Activated T-helper 1 cell treated with Interleukin-2 at 50 U/mL for 16 hours (primary cell): ENCODE measurements around the gene PDE1A.
"Not testable (repeated sequence)": the region's sequence is repeated elsewhere in the genome, so short reads cannot be mapped to it uniquely, and the experiment has no call there.

Source experiments
- DNase-seq: peaks from one replicate; pipeline ENCODE4 v3.0.0-alpha.2; 2020; ENCODE audit warnings: low read depth

PDE1A gene

DNA sequence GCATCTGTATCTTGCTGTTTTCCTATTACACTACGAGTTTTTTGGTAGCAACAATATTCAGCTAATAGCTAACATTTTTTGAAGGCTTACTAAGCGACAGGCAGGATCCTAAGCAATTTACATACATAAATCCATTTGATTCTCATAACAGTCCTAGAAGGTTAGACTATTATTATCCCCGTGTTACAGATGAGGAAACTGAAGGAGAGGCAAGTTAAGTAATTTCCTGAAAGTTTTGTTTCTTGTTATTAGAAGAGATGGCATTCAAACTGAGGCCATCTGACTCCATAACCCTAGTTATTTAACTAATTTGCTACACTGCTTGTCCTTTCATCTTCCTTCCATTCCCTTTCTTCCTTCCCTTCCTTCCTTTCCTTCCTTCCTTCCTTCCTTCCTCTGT lies 68.2 kb downstream of the PDE1A start:
- DNase-seq: no peak

DNA sequence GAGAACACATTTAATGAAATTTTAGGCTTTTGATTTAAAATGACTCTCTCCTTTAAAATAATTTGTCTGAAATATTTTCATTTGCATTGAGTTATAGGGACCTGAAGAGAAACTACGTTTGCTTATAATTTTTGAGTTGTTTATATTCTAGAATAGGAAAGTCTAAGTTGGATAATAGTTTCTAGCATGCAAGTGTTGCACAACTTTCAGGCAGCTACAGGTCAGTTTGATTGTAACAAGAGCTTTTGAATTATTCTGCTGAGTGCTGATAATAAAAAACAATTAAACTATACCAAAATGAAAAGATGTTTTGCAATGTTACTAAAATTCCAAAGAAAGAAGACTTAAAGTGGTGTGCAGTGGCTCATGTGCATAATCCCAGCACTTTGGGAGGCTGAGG lies 71.0 kb downstream of the PDE1A start:
- no peak for DNase-seq

DNA sequence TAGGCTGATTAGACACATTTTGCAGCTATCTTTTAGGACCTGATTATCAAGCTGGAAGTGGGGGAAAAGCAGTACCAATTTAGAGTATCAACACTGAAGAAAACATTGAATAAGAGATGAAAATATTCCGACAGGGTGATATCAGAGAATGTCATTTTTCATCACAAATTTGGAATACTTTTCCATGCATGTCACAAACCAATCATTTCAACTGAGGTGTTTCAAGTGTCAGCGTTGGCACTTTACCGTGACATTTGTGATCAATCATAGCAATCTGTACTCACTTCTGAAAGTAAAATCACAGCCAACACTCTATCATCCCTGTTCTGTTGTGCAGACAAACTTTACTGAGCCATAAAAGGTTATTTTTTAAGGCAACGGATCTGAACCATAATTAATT lies 75.4 kb downstream of the PDE1A start:
- no peak for DNase-seq

DNA sequence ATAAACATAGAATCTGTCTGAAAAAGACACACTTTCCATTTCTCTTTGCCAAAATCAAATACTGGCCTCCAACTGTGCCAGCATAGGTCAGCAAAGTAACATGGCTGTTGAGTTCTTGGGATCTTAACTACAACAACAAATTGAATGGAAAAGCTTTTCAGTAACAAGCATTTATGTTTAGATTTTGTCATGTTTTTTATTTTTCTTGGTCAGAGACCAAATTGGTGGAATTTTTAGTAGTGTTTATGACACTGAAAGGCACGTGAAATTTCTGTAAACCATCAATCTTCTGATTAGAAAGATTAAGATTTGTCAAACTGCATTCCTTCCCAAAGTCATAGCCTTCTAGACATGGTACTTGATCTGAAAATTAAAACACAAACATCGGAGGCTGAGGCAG lies 77.6 kb downstream of the PDE1A start:
- no peak for DNase-seq

DNA sequence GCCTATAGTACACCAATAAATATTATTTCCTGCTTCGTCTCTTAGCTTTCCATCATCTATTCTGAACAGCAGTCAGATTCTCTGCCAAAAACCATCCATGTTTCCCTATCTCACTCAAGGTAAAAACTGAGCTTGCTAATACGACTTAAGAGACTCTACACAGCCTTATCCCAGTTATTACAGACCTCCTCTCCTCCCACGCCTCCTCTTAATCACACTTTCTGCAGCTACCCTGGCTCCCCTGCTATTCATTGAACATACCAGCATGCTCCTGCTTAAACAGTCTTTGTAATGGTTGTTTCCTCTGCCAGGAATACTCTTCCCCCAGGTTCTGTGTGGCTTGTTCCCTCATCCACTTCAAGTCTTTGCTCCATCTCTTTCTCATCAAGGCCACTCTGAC lies 81.5 kb downstream of the PDE1A start:
- no peak for DNase-seq

DNA sequence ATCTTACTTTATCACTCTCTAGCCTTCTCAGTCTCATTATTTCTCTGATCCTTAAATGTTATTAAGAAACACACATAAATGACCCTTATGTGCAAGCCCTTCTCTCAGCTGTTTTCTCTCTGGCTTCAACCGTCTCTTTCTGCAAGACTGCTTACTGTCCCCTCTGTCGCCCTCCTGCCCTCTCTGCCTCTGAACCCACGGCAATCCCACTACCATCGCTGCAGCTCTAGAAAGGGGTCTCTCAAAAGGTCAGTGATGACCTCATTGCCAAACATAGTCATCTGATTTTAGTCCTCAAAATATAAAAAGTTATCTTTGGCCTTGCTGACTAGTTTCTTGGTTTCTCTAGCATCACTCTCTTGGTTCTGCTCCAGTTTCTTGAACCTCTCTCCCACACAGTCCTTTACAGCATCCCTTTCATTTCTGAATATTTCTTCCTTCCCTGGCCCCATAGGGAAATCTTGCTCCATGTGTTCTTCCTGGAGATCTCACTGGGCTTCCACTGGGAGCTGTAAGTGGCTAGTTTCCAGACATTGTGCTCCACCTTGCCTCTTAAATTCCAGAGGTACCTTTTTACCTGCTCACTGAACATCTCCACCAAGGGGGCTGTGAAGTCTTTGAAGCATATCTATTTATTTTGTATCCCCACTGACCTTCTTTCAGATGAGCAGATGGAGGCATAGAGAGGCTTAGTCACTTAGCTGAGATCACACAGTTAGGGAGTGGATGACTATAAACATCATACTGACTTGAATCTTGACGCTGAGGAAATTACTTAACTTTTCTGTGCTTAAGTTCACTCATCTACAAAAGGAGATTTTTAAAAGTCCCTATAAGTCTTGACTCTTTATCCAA lies 96.2 kb downstream of the PDE1A start:
- DNase-seq: no peak

DNA sequence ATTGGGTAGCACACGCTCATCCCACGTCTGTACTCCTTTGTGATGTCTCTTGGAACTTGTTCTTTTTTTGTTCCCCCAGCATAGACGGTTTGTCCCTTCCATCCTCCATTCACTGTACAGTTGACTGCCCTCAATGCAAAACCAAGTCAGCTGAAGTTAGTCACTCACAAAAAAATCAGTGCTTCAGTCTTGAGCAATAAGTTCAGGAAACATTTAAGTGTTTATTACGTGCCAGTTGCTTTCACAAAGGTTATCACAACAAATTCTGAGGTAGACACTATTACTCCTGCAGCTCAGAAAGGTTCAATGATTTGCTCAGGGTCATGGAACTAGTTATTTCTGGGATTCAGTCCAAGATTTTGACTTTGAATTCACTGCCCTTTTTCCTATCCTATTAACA lies 102.2 kb downstream of the PDE1A start:
- no peak for DNase-seq

DNA sequence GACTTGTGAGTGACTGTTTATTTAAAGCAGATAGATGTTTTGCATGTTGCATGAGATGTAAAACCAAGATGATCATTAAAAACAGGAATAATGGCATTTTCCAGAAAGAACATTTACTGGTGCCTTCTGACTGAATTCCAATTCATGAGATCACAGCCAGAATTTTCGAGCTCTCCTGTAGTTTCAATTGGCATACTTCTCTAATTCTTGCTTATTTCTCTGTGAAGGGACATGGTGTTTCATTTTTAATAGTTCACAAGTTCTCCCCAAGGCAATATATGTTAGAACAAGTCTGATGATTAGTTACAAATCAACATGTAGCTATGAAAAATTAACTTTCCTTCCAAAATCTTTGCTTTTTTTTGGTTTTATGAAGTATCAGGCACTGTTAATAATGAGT lies 105.7 kb downstream of the PDE1A start:
- DNase-seq: no peak

DNA sequence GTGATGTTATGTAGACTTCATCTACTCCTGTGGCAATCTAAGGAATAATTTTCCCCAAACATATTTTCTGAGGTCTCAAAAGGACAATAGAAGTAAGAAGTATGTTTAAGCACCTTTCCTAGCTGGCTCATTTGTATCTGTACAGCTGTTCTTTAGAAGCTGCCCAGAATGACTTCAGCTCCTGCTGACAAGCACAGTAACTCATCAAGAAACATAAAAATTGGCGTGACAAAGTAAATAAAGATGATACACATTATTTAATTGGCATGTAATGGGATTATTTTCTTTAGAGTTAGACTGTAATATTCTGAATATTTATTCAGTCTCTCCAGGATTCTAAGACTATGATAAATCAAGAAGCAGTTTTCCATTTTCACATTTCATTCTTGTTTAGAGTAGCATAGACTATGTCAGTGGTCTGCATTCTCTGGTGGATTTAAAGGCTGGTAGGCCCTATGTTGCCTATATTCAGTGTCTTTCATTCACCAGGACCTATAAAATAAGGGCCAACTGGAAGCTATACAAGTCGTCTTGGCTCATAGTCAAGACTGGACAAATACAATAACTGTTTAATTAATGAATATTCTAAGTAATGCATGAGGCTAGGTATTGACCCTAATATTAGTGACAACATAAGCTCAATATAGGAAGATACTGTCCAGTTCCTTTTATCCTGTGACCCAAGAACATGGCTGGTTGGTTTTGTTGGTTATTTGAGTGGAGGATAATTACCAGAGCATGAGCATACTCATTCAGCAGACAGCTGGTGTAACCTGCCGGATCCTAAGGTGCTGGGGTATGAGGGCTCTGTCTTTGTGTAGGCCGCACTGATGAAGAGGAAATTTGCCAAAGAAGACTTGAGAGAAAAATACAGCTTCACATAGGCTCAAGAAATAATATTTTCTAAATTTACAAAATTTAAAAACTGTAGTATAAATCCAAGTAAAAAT lies 107.0 kb downstream of the PDE1A start:
- no peak for DNase-seq

DNA sequence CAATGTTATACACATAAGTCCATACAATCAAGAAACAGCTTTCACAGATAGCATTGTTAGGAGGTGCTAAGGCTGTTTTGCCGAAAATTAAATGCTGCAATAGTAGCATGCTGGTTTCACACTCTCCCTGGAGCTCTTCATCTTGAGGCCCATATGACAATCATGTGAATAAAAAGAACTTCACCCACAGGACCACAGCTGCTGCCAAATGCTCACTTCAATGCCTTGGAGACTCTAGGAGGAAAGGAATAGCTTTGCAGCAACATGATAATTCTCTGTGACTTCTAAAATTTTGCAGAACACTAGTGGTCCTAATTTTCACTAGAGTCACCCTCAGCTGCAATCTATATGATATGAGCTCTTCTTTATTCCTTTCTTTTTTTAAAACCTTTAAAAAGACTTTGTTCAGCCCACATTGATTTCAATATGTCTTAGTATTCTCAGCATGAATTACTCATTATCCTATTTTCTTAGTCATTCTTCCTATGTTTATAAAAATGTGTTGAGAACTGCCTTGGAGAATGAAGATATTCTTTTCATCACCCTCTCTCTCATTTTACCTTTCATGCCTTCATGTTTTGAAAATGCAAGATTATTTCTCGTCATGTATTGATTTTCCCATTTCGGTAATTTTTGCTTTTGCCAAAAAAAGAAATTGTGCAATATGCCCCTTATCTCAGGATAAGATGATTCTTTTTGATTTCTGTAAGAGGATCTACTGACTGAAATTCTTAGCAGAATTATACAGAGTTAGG lies 108.2 kb downstream of the PDE1A start:
- DNase-seq: no peak

DNA sequence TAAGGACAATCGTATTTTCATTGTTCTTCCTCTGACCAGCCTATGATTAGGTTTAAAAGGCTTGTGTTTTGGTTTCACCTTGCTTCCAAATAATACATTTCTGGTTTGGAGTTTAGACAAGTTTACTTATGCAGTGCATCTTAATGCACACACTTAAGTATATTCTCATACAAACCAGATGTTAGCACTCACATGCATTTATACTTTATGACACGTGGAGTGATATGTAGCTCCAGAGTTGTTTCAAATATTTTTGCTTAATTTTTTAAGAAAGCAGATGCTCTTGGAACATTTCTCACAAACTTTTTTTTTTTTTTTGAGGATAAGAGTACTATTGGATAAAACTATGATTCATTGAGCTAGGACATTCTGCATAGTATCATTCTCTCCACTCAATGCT lies 109.9 kb downstream of the PDE1A start:
- DNase-seq: no peak

DNA sequence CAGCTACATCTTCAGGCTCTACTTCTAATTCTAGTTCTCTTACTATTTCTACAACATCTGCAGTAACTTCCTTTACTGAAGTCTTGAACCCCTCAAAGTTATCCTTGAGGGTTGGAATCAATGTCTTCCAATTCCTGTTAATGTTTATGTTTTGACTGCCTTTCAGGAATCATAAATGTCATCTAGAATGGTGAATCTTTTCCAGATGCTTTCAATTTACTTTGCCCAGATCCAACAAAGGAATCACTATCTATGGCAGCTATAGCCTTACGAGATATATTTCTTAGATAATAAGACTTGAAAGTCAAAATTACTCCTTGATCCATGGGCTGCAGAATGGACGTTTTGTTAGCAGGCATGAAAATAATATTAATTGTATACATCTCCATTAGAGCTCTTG lies 123.9 kb downstream of the PDE1A start:
- no peak for DNase-seq

DNA sequence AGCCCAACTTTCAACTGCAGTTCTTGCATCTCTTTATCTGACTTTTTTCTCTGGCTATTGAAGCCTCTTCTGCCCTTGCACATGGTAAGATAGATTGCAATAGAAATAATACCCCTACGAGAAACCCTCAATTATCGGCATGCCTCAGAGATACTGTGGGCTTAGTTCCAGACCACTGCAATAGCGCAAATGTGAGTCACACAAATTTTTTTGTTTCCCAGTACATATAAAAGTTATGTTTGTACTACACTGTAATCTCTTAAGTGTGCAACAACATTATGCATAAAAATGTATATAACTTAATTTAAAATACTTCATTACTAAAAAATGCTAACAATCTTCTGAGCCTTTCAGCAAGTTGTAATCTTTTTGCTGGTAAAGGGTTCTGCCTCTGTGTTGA lies 124.7 kb downstream of the PDE1A start:
- DNase-seq: no peak

DNA sequence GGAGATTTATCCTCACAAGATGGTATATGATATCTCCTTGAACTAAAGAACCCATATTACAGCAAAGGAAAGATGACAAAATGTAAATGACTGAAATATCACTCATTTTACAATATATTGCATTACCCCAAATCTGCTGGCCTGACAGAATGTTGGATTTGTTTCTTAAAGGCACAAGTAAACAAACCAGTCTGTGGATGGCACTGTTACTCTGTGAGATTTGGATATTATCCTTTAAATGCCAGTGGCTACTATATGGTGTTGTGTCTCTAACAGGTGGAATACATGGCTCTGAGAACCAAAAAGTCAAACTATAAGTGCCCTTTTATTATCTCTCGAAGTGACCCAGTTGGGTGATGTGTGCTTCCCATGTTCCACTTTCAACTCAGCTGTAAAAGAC lies 125.7 kb downstream of the PDE1A start:
- no peak for DNase-seq

DNA sequence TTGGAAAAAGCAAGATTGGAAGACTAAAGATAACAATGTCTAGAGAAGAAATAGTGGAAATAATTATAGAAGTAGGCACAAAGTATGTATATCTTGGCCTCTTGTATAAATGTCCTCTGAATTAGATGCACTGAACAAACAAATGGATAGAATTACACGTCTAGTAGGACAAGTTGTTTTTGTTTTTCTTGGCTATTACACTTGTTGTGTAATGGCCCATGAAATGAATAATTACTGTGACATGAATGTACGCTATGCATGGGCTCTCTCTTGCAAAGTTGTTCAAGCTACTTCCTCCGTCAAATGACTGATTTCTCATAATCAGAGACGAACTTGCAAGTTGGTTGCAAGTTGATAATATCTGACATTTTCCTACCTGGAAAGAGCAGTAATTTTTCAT lies 126.2 kb downstream of the PDE1A start:
- DNase-seq: no peak

DNA sequence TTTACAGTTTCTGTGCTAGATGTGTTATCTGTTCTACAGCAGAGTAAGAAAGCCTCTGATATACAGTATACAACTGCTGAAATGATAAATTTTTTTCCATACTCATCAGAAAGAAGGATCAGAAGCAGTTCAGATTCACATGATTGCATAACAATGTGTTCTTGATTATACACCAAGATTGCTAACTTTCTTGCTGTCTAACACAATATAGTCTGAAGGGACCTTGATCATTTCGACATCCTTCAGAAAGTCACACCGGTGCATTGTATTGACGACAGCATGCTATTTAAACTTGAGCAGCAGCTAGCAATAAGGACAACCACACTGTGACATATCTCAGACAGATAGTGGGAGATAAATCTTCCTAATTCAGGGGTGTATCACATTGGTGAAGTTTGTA lies 127.2 kb downstream of the PDE1A start:
- DNase-seq: no peak

DNA sequence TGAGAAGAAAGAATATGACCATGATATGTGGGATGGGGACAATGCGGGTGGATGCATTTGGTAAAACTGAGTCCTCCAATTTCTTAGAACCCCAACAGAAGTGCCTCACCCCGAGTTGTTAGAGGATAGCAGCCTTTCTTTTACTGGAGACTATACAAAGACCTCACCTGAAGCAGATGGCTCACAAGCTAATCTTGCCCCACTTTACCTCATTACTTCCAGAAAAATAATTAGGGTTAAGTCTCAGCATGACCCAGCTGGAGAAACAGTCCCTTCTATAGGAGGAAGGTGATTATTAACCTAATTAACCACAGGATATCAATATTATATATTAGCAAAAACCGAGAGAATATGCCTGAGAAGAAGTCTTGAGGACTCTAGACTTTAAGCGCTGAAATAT lies 128.4 kb downstream of the PDE1A start:
- DNase-seq: no peak

DNA sequence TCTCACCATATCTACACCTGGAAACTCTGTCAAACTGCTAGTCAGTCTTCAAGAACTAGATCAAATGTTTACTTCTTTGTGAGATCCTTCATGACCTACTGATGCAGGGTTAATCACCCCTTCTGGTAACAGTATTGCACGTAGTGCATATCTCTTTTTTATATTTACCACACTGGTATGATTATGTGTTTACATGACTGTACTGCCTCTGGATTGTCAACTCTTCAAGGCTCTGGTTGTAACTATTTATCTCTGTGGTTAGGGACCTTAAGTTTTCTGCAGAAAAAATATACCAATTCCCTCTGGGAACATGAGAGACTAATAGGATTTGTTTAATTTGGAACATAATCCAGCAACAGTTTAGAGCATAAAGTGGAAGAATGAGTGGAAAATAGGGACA lies 135.5 kb downstream of the PDE1A start:
- no peak for DNase-seq

DNA sequence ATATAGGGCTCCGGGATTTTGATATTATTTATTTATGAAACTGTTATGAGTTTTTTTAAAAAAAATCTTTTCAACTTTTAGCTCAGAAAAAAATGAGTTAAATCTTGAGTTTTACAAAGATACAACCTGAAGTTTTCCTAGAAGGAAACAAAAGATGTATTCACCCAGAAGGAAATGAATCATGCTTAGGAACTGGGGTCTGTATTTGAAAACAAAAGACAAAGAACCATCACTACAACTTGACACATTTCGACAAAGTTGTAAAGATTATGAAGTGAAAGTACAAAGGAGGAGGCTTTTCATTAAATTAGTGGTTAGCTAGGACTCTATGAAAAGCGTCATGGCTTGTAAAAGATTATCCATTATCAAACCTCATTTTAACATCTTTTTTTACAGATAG lies 143.3 kb downstream of the PDE1A start:
- DNase-seq: no peak

DNA sequence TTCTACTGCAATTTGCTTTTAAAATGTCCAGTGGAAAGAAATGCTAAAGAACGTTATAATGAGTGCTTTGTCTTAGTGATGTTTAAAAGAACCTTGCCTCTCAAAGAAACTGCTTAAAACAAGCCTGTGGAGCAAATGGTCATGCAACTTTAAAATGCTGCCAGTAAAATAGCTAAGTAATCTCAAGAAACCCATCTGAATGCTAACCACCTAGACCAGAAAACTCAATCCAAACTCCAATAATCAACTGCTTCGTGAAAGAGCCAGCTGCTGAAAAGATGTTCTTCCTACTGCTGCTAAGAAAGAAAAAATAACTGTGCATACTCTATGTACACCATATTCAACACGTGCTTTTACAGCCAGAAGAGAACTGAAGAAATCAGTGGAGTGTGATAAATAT lies 145.6 kb downstream of the PDE1A start:
- DNase-seq: no peak

DNA sequence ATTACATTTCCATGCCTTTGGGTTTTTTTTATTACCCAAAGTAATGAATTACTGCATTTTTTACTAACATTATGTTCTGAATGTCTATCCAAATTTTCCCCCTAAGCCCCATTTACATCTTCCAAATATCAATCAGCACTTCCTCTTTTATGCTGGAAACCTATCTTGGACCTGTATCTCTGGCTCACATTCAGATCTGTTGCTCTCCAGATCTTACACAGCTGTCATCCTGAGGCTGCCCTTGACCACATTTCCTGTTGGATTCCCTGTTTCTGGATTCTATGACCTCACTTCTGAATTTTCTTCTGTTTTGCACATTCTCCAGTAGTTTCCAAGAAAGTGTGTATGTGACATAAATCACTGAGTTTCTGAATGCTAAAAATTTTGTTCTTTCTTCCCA lies 146.7 kb downstream of the PDE1A start:
- no peak for DNase-seq

DNA sequence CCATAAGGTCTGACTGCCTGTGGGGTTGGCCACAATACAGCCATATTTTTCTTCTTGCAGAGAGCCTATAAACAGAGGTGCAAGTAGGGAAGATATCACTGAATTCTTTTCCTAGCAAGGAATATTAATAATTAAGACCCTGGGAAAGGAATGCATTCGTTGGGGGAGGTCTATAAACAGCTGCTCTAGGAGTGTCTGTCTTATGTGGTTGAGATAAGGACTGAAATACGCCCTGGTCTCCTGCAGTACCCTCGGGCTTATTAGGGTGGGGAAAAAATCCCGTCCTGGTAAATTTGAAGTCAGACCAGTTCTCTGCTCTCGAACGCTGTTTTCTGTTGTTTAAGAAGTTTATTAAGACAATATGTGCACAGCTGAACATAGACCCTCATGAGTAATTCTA lies 150.2 kb downstream of the PDE1A start:
- DNase-seq: not testable (repeated sequence)

DNA sequence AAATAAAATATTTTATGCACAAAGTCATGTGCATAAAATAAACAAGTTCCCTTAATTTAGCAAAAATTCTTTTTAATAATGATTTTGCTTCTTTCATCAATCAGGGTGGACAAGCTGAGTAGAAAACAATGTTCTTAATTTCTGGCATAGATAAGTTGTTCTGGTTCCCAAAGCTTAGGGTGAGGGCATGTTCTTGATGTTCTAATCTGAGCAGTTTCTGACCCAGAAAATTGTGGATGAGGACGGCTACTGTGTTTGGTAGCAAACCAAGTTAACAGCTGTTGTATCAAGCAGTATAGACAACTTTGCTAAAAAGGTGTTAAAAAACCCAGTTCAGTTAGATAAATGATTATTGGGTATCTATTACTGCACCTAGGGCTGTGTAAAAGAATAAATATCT lies 158.9 kb downstream of the PDE1A start:
- DNase-seq: no peak
